Measurements from ENCODE around the gene INPP5B. TPM values are rescaled to one million over a fixed set of nuclear protein-coding genes. Genes with fewer than 3 reads are reported as not detected.

INPP5B gene
- total and polyA plus RNA-seq, 2 of the 13 experiments (the other 11 are each of a cell fraction or from before 2014, with no cell fraction given): 9.0 to 9.8 TPM

DNA sequence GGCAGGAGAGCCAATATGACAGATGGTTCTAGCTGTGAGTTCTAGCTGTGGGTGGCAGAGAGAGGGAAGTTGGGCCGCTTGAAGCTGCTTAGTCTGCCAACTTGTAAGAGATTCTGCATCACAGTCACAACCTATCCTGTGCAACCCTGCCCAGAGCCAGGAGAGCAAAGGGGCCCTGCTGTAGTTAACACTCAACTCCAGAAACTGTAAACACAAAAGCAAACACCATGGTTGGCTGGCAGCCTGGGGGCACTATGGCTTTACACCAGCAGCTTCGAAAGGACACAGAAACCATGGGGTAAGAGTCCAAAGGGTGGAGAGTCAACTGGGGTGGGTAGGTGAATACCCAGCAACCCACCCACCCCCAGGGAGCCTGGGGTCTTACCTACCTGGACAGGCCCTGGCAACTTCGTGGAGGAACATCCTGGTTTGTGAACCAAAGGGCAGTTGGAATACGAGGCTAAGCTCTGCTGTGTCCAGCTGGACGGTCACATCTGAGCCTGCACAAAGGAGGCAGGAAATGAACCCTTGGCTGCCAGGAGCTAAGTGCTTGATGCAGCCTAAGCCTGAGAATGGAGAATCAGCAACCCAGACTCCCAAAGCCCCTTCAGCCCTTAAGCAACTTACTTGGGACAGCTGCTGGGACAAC lies 6.4 kb downstream of the INPP5B start (continued):
- TF ChIP-seq, protein P1, sequence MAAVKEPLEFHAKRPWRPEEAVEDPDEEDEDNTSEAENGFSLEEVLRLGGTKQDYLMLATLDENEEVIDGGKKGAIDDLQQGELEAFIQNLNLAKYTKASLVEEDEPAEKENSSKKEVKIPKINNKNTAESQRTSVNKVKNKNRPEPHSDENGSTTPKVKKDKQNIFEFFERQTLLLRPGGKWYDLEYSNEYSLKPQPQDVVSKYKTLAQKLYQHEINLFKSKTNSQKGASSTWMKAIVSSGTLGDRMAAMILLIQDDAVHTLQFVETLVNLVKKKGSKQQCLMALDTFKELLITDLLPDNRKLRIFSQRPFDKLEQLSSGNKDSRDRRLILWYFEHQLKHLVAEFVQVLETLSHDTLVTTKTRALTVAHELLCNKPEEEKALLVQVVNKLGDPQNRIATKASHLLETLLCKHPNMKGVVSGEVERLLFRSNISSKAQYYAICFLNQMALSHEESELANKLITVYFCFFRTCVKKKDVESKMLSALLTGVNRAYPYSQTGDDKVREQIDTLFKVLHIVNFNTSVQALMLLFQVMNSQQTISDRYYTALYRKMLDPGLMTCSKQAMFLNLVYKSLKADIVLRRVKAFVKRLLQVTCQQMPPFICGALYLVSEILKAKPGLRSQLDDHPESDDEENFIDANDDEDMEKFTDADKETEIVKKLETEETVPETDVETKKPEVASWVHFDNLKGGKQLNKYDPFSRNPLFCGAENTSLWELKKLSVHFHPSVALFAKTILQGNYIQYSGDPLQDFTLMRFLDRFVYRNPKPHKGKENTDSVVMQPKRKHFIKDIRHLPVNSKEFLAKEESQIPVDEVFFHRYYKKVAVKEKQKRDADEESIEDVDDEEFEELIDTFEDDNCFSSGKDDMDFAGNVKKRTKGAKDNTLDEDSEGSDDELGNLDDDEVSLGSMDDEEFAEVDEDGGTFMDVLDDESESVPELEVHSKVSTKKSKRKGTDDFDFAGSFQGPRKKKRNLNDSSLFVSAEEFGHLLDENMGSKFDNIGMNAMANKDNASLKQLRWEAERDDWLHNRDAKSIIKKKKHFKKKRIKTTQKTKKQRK (IDR thresholded peaks at IDR 0.05; ENCODE audit: low read length): no peak
- TF ChIP-seq BRD4 (CRISPR knock-in tag; IDR thresholded peaks at IDR 0.05) (no peak), ZNF432 (CRISPR knock-in tag; IDR thresholded peaks at IDR 0.05; ENCODE audit: borderline replicate concordance) (no peak), ZNF557 (CRISPR knock-in tag; IDR thresholded peaks at IDR 0.05) (no peak), SAFB2 (CRISPR knock-in tag; IDR thresholded peaks at IDR 0.05; ENCODE audit: borderline replicate concordance, low read depth) (no peak), KDM4B (CRISPR knock-in tag; IDR thresholded peaks at IDR 0.05) (no peak), ZNF124 (CRISPR knock-in tag; IDR thresholded peaks at IDR 0.05) (no peak), SUZ12 (IDR thresholded peaks at IDR 0.05; ENCODE audit: low read depth, low read length) (no peak), DPF2 (CRISPR knock-in tag; IDR thresholded peaks at IDR 0.05; ENCODE audit: borderline replicate concordance, low read depth) (no peak), MTA3 (CRISPR knock-in tag; IDR thresholded peaks at IDR 0.05) (no peak), ZNF260 (CRISPR knock-in tag; IDR thresholded peaks at IDR 0.05; ENCODE audit: borderline replicate concordance, low read depth) (no peak), TSC22D2 (CRISPR knock-in tag; IDR thresholded peaks at IDR 0.05; ENCODE audit: borderline replicate concordance) (no peak), HNF4G (IDR thresholded peaks at IDR 0.05; ENCODE audit: borderline replicate concordance, low read depth, low read length) (0 out of 2 replicates have a peak, but pooled peaks have one; percentile 36), HNF4G (CRISPR knock-in tag; IDR thresholded peaks at IDR 0.05; ENCODE audit: borderline replicate concordance, low read depth) (no peak), NR1H2 (CRISPR knock-in tag; IDR thresholded peaks at IDR 0.05; ENCODE audit: borderline replicate concordance, low read depth) (no peak), RBAK (CRISPR knock-in tag; IDR thresholded peaks at IDR 0.05) (no peak)
- TF ChIP-seq, protein P2, sequence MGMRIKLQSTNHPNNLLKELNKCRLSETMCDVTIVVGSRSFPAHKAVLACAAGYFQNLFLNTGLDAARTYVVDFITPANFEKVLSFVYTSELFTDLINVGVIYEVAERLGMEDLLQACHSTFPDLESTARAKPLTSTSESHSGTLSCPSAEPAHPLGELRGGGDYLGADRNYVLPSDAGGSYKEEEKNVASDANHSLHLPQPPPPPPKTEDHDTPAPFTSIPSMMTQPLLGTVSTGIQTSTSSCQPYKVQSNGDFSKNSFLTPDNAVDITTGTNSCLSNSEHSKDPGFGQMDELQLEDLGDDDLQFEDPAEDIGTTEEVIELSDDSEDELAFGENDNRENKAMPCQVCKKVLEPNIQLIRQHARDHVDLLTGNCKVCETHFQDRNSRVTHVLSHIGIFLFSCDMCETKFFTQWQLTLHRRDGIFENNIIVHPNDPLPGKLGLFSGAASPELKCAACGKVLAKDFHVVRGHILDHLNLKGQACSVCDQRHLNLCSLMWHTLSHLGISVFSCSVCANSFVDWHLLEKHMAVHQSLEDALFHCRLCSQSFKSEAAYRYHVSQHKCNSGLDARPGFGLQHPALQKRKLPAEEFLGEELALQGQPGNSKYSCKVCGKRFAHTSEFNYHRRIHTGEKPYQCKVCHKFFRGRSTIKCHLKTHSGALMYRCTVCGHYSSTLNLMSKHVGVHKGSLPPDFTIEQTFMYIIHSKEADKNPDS (CRISPR knock-in tag; IDR thresholded peaks at IDR 0.05): no peak
- TF ChIP-seq, protein P3, sequence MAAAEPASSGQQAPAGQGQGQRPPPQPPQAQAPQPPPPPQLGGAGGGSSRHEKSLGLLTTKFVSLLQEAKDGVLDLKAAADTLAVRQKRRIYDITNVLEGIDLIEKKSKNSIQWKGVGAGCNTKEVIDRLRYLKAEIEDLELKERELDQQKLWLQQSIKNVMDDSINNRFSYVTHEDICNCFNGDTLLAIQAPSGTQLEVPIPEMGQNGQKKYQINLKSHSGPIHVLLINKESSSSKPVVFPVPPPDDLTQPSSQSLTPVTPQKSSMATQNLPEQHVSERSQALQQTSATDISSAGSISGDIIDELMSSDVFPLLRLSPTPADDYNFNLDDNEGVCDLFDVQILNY (CRISPR knock-in tag; conservative IDR thresholded peaks at IDR 0.05): no peak
- TF ChIP-seq, protein P4, sequence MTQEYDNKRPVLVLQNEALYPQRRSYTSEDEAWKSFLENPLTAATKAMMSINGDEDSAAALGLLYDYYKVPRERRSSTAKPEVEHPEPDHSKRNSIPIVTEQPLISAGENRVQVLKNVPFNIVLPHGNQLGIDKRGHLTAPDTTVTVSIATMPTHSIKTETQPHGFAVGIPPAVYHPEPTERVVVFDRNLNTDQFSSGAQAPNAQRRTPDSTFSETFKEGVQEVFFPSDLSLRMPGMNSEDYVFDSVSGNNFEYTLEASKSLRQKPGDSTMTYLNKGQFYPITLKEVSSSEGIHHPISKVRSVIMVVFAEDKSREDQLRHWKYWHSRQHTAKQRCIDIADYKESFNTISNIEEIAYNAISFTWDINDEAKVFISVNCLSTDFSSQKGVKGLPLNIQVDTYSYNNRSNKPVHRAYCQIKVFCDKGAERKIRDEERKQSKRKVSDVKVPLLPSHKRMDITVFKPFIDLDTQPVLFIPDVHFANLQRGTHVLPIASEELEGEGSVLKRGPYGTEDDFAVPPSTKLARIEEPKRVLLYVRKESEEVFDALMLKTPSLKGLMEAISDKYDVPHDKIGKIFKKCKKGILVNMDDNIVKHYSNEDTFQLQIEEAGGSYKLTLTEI (CRISPR knock-in tag; conservative IDR thresholded peaks at IDR 0.05): no peak
- TF ChIP-seq, protein P5, sequence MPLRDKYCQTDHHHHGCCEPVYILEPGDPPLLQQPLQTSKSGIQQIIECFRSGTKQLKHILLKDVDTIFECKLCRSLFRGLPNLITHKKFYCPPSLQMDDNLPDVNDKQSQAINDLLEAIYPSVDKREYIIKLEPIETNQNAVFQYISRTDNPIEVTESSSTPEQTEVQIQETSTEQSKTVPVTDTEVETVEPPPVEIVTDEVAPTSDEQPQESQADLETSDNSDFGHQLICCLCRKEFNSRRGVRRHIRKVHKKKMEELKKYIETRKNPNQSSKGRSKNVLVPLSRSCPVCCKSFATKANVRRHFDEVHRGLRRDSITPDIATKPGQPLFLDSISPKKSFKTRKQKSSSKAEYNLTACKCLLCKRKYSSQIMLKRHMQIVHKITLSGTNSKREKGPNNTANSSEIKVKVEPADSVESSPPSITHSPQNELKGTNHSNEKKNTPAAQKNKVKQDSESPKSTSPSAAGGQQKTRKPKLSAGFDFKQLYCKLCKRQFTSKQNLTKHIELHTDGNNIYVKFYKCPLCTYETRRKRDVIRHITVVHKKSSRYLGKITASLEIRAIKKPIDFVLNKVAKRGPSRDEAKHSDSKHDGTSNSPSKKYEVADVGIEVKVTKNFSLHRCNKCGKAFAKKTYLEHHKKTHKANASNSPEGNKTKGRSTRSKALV (CRISPR knock-in tag; IDR thresholded peaks at IDR 0.05): no peak
